IPS-20b (cell line): ENCODE data around the gene LARGE1.

Source experiments
- H3K27ac ChIP-seq: one replicate; pipeline ENCODE4 v1.5.1; 2013; ENCODE audit warnings: low read length
- H3K27me3 ChIP-seq: 2 replicates; pipeline ENCODE4 v1.6.1; 2013; ENCODE audit warnings: mild to moderate bottlenecking, low read length, inconsistent platforms; ENCODE audit not compliant: insufficient read depth
- H3K36me3 ChIP-seq: 2 replicates; pipeline ENCODE4 v1.6.1; 2013; ENCODE audit warnings: low read depth, mild to moderate bottlenecking, inconsistent platforms, low read length, moderate library complexity; ENCODE audit not compliant: insufficient read depth
- H3K4me1 ChIP-seq: 2 replicates; pipeline ENCODE4 v1.6.1; 2013; ENCODE audit warnings: mild to moderate bottlenecking, control low read depth, inconsistent platforms, low read length, moderate library complexity; ENCODE audit not compliant: insufficient read depth
- H3K4me3 ChIP-seq: 2 replicates; pipeline ENCODE4 v1.5.1; 2013; ENCODE audit warnings: mild to moderate bottlenecking, low read length, inconsistent platforms
- H3K9ac ChIP-seq: 2 replicates; pipeline ENCODE4 v1.6.1; 2013; ENCODE audit warnings: low read depth, mild to moderate bottlenecking, inconsistent platforms, low read length, moderate library complexity
- H3K9me3 ChIP-seq: 2 replicates; pipeline ENCODE4 v1.6.1; 2013; ENCODE audit warnings: mild to moderate bottlenecking, low read depth, low read length, inconsistent platforms; ENCODE audit not compliant: insufficient read depth

Gene LARGE1

GRCh38 chr22:33354928-33355327 is 565.3 kb downstream of the LARGE1 start:
- Histone ChIP-seq H3K36me3 (peaks cover 3% of the 10 kb centered on the region; the same call in 1 of the 2 replicates), H3K27ac (no peak overlapping the region), H3K27me3 (no peaks in the 10 kb centered on the region), H3K4me3 (no peak overlapping the region), H3K9me3 (no peaks in the 10 kb centered on the region), H3K4me1 (no peaks in the 10 kb centered on the region; the same call in 1 of the 2 replicates), H3K9ac (no peak overlapping the region)

- no peak overlapping the region for H3K4me3 ChIP-seq
- H3K27ac ChIP-seq, result no peak overlapping the region
- H3K27me3 ChIP-seq, result no peaks in the 10 kb centered on the region
- H3K9ac ChIP-seq, result no peak overlapping the region
- peaks cover 10% of the 10 kb centered on the region; the same call in 1 of the 2 replicates for H3K9me3 ChIP-seq
- H3K4me1 ChIP-seq, result no peaks in the 10 kb centered on the region; the same call in 1 of the 2 replicates
- peaks cover 10% of the 10 kb centered on the region for H3K36me3 ChIP-seq
Measured at GRCh38 chr22:33353502-33353901, 566.8 kb downstream of the LARGE1 start.

- Histone ChIP-seq H3K27me3 (no peaks in the 10 kb centered on the region), H3K36me3 (peaks cover 10% of the 10 kb centered on the region), H3K27ac (no peak overlapping the region), H3K9ac (no peak overlapping the region), H3K4me3 (no peak overlapping the region), H3K4me1 (no peaks in the 10 kb centered on the region; the same call in 1 of the 2 replicates), H3K9me3 (peaks cover 12% of the 10 kb centered on the region; the same call in 1 of the 2 replicates)
Measured at GRCh38 chr22:33352768-33353167, 567.5 kb downstream of the LARGE1 start.

GRCh38 chr22:33350961-33351360 is 569.3 kb downstream of the LARGE1 start:
- Histone ChIP-seq H3K36me3 (peaks cover 10% of the 10 kb centered on the region), H3K4me3 (no peak overlapping the region), H3K9ac (no peak overlapping the region), H3K27ac (no peak overlapping the region), H3K4me1 (no peaks in the 10 kb centered on the region; the same call in 1 of the 2 replicates), H3K9me3 (peaks cover 12% of the 10 kb centered on the region; the same call in 1 of the 2 replicates), H3K27me3 (no peaks in the 10 kb centered on the region)

GRCh38 chr22:33350491-33350890 is 569.8 kb downstream of the LARGE1 start:
- H3K27ac ChIP-seq, result no peak overlapping the region
- no peaks in the 10 kb centered on the region; the same call in 1 of the 2 replicates for H3K4me1 ChIP-seq
- no peak overlapping the region for H3K4me3 ChIP-seq
- no peak overlapping the region for H3K9ac ChIP-seq
- peaks cover 10% of the 10 kb centered on the region for H3K36me3 ChIP-seq
- peaks cover 12% of the 10 kb centered on the region; the same call in 1 of the 2 replicates for H3K9me3 ChIP-seq
- no peaks in the 10 kb centered on the region for H3K27me3 ChIP-seq

GRCh38 chr22:33347002-33347401 is 573.3 kb downstream of the LARGE1 start:
- Histone ChIP-seq H3K4me1 (no peaks in the 10 kb centered on the region), H3K36me3 (peaks cover 10% of the 10 kb centered on the region), H3K9me3 (peaks cover 12% of the 10 kb centered on the region; the same call in 1 of the 2 replicates), H3K9ac (no peak overlapping the region), H3K4me3 (no peak overlapping the region), H3K27ac (no peak overlapping the region), H3K27me3 (no peaks in the 10 kb centered on the region)

GRCh38 chr22:33341611-33342010 is 578.7 kb downstream of the LARGE1 start:
- Histone ChIP-seq H3K27me3 (no peaks in the 10 kb centered on the region), H3K9ac (no peak overlapping the region), H3K36me3 (peaks cover 6% of the 10 kb centered on the region; the same call in 1 of the 2 replicates), H3K4me3 (no peak overlapping the region), H3K4me1 (no peaks in the 10 kb centered on the region), H3K9me3 (no peaks in the 10 kb centered on the region), H3K27ac (no peak overlapping the region)

- no peak overlapping the region for H3K4me3 ChIP-seq
- no peaks in the 10 kb centered on the region for H3K4me1 ChIP-seq
- H3K9ac ChIP-seq, result no peak overlapping the region
- no peak overlapping the region for H3K27ac ChIP-seq
- no peaks in the 10 kb centered on the region for H3K27me3 ChIP-seq
- H3K9me3 ChIP-seq, result no peaks in the 10 kb centered on the region
- H3K36me3 ChIP-seq, result peaks cover 12% of the 10 kb centered on the region; the same call in 1 of the 2 replicates
Measured at GRCh38 chr22:33337524-33337923, 582.8 kb downstream of the LARGE1 start.

GRCh38 chr22:33335611-33336279 is 584.5 kb downstream of the LARGE1 start:
- no peaks in the 10 kb centered on the region; the same call in 1 of the 2 replicates for H3K4me1 ChIP-seq
- no peaks in the 10 kb centered on the region for H3K27me3 ChIP-seq
- H3K36me3 ChIP-seq, result peaks cover 12% of the 10 kb centered on the region; the same call in 1 of the 2 replicates
- H3K9me3 ChIP-seq, result no peaks in the 10 kb centered on the region
- no peak overlapping the region for H3K27ac ChIP-seq
- no peak overlapping the region for H3K9ac ChIP-seq
- no peak overlapping the region for H3K4me3 ChIP-seq

- Histone ChIP-seq H3K27ac (no peak overlapping the region), H3K36me3 (peaks cover 11% of the 10 kb centered on the region; the same call in 1 of the 2 replicates), H3K4me1 (no peaks in the 10 kb centered on the region; the same call in 1 of the 2 replicates), H3K4me3 (no peak overlapping the region), H3K9me3 (no peaks in the 10 kb centered on the region), H3K27me3 (no peaks in the 10 kb centered on the region), H3K9ac (no peak overlapping the region)
Measured at GRCh38 chr22:33332538-33332937, 587.7 kb downstream of the LARGE1 start.

- no peak overlapping the region for H3K9ac ChIP-seq
- no peaks in the 10 kb centered on the region for H3K9me3 ChIP-seq
- no peak overlapping the region for H3K27ac ChIP-seq
- H3K4me1 ChIP-seq, result no peaks in the 10 kb centered on the region; the same call in 1 of the 2 replicates
- H3K27me3 ChIP-seq, result no peaks in the 10 kb centered on the region
- H3K36me3 ChIP-seq, result peaks cover 6% of the 10 kb centered on the region; the same call in 1 of the 2 replicates
- no peak overlapping the region for H3K4me3 ChIP-seq
Measured at GRCh38 chr22:33331017-33331416, 589.3 kb downstream of the LARGE1 start.

- Histone ChIP-seq H3K27ac (no peak overlapping the region), H3K4me3 (no peak overlapping the region), H3K27me3 (no peaks in the 10 kb centered on the region), H3K4me1 (no peaks in the 10 kb centered on the region; the same call in 1 of the 2 replicates), H3K36me3 (peaks cover under 1% of the 10 kb centered on the region; the same call in 1 of the 2 replicates), H3K9me3 (no peaks in the 10 kb centered on the region), H3K9ac (no peak overlapping the region)
Measured at GRCh38 chr22:33330534-33330933, 589.7 kb downstream of the LARGE1 start.
